ENCODE data around the gene SLC22A23.

SLC22A23 gene

GRCh38 chr6:3329393-3330051 lies 127.3 kb downstream of the SLC22A23 start:
- DNase-seq = no peak

GRCh38 chr6:3328796-3329195 lies 128.1 kb downstream of the SLC22A23 start:
- DNase-seq = no peak

DNA sequence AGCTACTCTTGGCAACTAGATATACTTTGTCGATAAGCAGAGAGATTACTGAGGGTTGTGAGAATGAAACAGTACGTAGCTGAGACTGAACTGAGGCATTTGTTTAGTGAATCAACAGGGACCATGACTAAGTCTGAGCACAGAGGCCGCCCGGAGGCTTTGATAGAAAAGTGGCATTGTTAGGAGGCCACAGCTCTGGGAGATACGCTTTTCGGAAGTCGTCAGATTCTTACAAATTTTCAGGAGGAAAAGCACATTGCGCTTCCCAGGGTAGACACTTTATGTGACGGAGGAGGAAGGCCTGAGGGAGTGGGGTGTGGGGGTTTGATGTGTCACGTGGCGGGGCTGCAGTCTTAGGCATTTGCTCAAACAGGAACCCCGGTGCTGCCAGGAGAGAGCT lies 128.7 kb downstream of the SLC22A23 start:
- DNase-seq = no peak

DNA sequence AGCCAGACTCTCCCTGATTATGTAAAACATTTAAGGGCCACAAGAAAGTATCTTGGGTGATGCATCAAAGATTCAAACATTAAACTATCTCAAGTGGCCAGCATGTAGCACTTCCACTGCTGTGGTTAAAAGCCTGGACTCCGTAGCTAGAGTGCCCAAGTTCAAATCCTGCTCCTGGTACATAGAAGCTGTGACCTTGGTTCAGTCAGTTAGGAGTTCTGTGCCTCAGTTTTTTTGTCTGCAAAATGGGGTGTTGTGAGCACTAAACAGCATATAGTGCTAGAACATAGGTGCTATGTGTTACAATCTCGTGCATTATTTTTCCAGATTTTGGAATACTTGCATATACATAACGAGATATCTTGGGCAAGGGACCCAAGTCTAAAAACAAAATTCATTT lies 129.4 kb downstream of the SLC22A23 start:
- DNase-seq = no peak

- DNase-seq = no peak
These were observed 129.9 kb downstream of the SLC22A23 start for GRCh38 chr6:3326981-3327380.

GRCh38 chr6:3326184-3326971 lies 130.5 kb downstream of the SLC22A23 start:
- DNase-seq = no peak

GRCh38 chr6:3325210-3325609 lies 131.6 kb downstream of the SLC22A23 start:
- no peak for DNase-seq

GRCh38 chr6:3324262-3324942 lies 132.4 kb downstream of the SLC22A23 start:
- DNase-seq = peak; percentile 80 to 96

DNA sequence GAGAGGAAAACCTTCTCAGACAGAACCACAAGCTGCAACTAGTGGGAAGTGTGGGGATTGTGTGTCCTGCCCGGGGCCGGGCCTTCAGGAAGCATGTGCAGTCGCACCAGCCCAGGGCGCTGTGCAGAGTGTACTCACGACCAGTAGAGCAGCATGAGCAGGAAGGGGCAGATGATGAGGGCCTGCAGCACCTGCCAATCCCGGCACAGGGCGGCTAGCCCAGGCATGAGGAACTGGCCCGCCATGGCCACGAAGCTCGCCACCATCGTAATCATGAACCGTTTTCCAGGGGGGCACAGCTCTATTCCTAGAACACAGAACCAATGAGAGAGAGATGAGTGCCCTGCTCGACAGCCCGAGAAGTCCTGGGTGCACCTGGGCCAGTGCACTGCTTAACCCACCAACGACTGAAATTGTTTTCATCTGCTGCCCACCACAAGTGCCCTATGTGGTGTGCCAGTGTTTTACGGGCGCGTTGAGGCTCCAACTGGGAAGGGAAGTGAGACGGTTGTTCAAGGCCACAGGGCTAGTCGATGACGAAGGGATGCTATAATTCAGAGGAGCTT lies 133.1 kb downstream of the SLC22A23 start:
- no peak for DNase-seq

GRCh38 chr6:3323148-3323547 lies 133.7 kb downstream of the SLC22A23 start:
- DNase-seq = no peak

GRCh38 chr6:3322366-3322890 lies 134.4 kb downstream of the SLC22A23 start:
- DNase-seq = no peak

GRCh38 chr6:3321875-3322274 lies 135.0 kb downstream of the SLC22A23 start:
- DNase-seq = no peak

DNA sequence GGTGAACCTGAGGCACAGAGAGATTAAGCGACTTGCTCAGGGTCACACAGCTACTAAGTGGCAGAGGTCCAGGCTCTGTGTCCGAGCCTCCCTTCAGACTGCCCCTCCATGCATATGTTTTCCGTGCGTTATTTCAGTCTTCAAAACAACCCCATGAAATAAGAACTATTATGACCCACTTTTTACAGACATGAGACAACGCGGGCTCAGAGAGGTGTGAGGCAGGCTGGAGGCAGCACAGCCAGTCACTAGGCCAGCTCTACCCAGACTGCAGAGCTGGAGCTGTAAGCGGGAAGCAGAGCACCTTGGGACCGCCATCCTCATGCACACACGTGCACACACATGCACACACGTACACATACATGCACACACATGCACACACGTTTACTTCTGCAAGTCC lies 135.8 kb downstream of the SLC22A23 start:
- DNase-seq = no peak

GRCh38 chr6:3320238-3320811 lies 136.5 kb downstream of the SLC22A23 start:
- DNase-seq = no peak

DNA sequence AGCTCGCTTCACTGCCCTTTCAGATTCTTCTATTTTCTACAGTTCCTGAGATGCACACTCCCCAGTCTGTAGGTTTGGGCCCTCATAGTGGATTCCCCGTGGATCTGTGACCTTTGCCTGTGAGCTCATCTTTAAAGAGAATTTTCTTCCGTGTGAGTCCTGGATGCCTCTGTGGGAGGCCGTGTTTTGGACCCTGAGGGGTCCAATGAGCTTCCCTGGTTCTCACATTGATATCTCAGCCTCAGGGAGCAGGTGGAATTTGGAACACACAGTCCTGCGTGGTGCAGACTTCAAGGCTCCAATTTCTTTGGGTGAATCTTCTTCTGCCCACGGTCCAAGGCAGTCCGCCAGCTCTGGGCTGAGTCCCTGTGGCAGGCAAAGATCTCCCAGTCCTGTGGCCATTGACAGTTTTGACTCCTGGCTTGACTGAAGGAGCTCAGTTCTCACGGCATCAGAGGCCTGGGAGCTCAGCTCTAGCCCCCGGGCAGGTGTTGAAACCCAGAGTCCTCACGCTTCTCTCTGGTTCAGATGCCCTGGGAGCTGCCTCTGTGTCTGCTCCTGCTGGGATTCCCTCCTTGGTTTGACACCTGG lies 137.1 kb downstream of the SLC22A23 start:
- no peak for DNase-seq

GRCh38 chr6:3318821-3319540 lies 137.9 kb downstream of the SLC22A23 start:
- no peak for DNase-seq

DNA sequence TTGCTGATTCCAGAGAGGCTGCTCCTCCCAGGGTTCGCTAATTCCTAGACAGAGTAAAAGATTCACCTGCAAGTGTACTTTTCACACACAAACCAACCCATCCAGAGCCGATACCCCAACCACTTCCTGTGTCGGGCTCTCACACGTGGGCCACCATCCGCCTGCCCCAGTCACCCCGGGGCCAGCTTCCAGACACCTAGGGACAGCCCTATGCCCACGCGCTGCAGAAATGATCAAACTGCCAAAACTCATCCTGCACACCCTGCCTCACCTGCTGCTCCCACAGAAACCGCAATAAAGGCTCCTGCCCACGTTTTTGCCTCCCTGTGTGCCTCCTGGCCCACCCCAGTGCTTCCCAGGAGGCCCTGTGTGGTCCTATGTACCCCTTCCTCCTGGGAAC lies 138.6 kb downstream of the SLC22A23 start:
- DNase-seq = no peak

DNA sequence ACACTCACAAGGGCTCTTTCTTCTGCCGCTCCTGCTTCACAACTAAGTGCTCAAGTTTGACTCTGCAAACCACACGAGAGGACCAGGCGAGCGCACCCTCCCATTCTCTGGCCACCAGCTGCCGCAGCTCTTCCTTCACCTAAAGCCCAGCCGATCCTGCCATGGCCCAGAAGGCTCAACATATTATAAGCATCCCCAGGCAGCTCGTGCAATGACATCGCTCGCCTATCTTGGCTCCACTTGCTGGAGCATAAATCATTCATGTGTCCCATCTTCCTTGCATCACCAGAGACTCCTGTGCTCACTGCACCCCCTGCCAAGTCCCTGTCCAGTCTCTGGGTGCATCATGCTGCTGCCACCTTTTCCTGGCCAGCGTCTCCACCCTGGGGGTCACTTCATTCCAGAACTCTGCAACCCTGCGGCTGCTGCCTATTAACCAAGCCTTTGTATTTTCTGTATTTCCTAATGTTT lies 139.1 kb downstream of the SLC22A23 start:
- no peak for DNase-seq

DNA sequence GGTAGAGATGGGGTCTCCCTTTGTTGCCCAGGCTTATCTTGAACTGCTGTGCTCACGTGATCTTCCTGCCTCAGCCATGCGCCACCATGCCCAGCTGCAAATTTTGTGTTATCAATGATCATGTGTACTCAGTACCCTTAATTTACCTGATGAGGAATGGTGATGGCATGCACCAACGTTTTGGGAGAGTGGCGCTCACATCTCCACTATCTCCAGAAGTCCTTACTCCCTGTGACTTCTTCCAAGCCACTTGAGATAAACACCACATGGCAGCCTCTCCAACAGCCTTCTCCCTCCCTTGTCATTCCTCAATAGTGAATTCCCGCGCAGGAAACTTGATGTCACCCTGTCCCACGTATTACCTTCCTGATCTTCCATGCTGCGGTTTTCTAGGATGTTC lies 140.0 kb downstream of the SLC22A23 start:
- DNase-seq = no peak

DNA sequence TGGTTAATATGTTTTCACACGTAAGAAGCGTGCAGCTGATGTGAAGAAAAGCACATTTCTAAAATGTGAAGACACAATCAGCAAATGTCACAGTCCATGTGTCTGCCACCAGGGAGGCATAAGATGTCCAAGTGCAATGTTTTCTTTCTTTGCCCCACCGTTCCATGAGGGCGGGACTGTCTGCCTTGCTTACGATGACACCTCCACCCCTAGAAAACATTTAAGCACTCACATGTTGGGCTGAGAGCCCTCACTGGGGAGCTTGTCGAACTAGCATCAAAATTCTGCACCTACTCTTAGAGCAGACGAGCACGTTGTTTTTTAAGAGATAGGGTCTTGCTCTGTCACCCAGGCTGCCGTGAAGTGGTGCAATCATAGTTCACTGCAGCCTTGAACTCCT lies 140.5 kb downstream of the SLC22A23 start:
- no peak for DNase-seq

DNA sequence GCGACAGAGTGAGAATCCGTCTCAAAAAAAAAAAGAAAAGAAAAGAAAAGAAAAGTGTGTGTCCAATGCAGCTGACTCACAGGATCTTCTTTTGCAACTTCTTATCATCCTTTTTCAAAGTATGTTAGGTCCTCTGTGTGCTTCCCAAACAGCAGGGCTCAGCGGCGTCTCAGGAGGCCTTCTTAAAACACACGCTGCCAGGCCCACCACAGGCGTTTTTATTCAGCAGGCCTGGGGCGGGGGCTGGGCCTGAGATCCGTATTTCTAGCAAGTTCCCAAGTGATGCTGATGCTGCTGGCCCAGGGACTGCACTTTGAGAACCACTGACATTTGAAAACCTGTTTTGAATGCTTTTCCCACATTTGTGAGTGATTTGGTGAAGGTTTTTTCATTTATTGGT lies 141.0 kb downstream of the SLC22A23 start:
- DNase-seq = no peak
